Measurements from ENCODE around the gene MCM9.
A peak's percentile ranks its signal among the peaks of the same experiment; 100 is the strongest.

Gene MCM9

DNA sequence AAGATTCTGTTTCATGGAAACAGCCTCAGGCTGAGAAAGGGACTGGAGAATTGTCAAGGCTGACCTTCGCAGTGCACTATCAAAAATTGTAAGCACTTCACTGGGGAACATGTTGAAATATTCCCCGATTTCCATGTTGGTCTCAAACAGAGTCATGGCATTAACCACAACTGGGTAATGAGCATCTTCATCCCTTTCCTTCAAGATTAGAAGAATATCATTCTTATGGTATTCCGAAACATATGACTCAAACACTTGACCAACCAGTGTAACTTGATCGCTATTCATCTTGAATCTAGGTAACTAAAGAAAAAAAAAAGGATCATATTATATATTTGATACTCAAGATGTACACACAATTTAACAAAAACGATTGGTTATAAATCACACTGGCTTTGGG lies 3.5 kb downstream of the MCM9 start:
- no peak for DNase-seq

DNA sequence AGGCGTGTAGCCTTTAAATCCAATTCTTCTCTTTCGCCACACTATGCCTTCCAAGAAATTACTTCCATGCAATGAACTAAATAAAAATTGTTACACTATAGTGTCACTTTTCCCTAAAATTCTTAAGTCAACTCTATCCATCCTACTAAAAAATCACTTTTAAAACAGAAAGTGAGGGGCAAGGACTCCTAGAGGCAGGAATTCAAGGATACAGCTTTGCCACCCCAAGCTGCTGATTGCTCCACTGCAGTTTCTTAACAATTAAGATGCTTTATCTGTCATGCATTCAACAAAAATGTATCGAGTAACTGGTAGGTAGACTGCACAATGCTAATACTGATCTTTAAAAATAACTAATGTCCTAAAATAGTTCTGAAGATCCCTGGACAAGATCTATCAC lies 4.3 kb downstream of the MCM9 start:
- DNase-seq, result no peak

DNA sequence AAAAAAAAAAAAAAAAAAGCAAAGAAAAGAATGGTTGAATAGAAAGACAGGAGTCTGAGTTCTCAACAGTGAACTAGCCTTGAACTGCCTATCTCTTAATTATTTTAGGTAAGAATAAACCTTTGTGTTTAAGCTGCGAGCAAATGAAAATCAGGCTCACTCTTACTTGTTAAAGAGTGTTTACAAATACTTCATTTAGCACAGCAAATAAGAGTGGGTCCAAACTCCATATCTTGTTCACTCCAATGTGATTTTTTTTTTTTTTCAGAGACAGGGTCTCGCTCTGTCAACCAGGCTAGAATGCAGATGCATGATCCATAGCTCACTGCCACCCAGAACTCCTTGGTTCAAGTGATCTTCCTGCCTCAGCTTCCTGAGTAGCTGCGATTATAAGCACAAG lies 11.9 kb downstream of the MCM9 start:
- no peak for DNase-seq

DNA sequence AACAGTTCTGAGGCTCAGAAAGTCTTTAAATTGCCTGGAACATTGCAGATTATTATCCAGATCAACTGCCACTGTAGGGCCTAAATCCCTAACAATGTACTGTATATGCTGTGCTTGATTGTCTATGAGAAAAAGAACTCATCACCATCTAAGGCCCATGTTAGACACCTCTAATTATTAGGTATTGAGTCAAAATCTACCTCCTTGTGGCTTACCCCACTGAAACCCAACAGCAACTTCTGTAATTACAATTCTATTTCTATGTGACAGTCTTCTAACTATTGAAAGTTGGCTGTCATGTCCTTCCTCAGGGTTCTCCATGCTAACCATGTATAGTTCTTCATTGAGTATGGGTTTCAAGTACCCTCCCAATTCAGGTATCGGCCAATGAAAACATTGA lies 13.9 kb downstream of the MCM9 start:
- no peak for DNase-seq

DNA sequence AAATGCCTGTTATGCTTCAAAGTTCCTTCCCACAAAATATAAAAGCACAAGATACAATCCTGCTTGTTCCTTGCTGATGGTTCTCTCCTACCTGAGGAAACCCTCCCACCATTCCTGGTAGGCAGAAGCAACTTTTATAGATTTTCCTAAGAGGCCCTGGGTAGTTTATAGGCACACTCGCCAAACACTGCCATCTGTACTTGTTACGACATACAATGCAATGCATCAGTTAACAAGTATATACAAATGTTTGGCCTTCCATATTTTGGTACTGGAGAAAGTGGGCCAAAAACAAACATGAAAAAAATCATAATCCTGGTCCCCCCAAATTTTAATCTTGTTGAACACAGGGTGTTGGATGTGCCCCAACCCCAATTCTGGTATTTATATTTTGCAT lies 16.6 kb downstream of the MCM9 start:
- no peak for DNase-seq

DNA sequence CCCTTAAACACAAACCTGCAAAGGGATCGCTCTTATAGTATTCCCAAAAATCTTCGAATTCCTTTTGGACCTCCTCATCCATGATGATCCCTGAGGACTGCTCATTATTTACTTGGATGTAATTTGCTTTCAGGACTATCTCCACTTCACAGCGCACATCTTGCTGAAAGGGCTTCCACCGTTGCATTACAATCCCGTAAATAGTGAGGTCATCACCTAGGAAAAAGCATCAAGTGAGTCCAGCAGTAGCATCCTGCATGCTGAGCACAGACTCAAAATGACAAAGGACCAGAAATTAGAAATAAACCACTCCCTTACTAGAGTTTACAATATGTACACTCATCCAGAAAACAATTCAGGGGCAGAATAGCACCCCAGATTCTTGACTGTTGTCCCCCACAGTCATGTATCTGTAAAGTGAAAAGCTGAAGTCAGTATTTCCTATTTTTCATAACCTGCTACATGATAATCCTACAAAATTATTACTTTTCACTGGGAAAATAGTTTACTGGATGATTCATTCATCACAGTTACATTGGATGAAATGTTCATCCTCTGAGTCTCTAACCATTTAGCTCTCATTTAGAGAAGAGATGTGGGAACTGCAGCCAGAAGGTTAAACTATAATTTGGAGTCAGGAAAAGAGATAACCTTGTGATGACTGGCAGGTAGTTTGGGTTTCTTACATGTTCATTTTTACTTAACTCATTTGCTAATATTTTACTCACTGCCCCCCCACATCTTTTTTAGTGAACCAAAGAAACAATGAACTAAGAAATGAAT lies 17.2 kb downstream of the MCM9 start:
- DNase-seq, result no peak

DNA sequence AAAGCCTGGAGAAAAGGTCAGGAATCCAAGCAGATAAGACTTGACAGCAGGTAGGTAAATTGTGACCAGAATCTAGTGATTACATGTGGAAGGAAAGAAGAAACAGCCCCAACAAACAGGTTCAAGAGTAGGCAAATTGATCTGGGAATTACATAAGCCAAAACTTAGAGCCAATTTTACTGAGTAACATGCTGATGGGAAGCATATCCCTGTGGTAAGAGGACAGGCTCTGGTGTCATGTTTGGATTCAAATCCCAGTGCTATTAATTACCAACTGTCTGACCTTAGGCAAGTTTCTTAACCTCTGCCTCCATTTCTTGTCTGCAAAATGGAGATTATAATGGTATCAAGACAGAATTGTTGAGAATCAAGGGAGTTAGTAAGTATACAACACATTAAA lies 20.4 kb downstream of the MCM9 start:
- DNase-seq, result no peak

DNA sequence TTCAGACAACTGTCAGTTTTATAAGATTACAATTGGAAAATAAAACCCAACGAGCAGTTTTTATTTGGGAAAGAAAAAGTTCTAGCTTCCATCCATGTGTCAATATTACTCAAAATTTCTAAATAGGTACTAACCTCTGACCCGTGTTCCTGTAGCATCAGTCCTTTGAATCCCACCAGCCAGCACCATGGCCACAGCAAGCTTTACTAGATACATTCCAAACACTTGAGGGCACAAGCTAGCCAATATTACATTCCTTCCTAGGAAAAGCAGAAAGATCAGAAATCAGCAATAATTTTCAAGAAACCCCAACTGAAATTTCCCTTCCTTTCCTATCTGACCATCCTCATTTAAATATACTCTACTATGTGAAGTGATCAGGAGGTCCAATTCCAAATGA lies 21.8 kb downstream of the MCM9 start:
- DNase-seq, result no peak

DNA sequence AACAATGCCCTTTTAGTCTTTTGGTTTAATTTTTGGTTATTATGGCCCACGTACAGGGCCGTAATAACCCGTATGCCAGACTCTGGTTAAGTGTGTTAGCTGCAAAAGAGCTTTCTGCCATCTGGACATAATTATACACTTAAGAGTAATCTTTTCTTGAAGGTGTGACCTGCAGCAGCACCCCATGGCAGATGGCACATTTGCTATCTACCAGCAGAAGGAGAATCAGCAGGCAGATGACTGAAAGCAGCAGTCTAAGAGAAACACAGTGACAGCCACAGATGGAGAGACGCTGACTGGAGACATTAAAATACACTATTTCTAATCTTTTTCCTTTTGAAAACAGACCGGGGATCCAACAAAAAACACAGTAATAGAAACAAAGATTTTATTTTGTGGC lies 22.3 kb downstream of the MCM9 start:
- DNase-seq, result no peak

DNA sequence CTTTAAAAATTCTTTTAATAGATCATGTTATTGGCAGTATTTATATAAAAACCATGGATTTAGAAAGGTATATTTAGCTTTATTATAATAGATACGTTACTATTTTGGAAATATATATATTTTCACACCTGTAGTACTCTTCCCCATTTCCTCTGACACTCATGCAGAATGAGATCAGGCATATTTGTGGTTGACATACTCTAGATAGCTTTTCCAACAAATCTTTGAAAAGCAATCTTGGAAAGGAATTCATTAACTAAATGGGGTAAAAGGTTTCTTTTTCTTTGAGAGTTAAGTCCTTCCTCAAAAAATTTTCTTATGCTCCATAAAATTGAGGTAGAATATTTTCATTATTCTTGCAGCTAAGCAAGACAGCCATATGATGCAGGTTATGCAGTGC lies 26.5 kb downstream of the MCM9 start:
- DNase-seq, result no peak

DNA sequence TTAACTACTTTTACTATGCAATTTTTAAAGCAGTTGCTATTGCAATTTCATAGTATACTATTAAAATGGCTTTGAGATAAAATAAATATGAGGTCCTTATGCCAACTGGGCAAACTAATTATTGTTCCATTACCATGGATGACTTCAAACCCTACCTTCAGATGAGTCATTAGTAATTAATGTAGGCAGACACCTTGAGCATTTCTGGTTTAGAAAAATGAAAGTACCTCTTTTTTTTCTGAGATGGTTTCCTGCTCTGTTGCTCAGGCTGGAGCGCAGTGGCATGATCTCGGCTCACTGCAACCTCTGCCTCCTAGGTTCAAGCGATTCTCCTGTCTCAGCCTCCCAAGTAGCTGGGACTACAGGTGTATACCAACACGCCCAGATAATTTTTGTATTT lies 29.1 kb downstream of the MCM9 start:
- DNase-seq, result no peak

DNA sequence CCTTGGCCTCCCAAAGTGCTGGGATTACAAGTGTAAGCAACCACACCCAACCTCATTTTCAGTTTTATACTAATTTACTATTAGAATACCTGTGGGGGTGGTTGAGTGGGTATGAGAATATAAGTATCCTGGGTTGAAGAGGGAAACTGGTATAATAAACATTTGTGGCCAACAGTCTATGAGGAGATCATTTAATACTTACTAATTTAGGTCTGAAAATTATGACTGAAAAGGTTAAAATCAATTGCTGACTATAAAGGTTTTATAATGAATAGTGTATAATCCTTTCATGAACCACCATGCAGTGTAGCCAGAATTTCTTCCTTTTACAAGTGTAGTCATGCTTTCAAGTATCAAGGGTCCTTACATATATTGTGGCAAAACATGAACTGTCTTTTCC lies 29.9 kb downstream of the MCM9 start:
- no peak for DNase-seq

DNA sequence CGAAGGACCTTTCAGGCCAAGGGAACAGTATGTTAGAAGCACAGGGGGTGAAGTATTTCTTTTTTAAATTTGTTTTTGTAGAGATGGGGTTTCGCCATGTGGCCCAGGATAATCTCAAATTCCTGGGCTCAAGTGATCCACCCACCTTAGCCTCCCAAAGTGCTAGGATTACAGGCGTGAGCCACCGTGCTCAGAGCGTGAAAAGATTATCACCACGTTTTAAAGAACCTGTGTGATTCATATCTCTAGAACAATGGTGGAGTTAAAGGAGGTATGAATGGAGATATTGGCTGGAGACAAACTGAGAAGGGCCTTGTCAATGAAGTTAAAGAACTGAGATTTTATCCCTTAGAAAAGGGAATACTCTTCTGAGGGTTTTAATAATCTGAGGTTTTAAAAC lies 31.3 kb downstream of the MCM9 start:
- DNase-seq, result no peak

DNA sequence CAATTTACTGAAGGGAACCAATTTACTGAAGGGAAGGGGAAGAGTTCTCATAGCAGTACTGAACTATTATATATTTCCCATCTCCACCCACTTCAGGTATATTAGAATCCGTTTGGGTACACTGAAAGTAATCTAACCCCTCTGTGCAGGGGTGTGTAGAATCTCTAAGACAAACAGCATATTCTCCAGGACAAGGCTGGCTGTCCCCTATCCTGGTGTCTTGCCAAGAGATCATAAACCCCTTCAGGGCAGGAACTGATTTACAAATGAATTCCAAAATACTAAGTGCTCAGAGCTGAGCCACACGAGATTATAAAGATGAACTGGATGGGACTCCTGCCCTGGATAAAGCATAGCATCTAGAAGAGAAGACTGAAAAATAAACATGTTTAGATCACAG lies 31.8 kb downstream of the MCM9 start:
- DNase-seq, result no peak

DNA sequence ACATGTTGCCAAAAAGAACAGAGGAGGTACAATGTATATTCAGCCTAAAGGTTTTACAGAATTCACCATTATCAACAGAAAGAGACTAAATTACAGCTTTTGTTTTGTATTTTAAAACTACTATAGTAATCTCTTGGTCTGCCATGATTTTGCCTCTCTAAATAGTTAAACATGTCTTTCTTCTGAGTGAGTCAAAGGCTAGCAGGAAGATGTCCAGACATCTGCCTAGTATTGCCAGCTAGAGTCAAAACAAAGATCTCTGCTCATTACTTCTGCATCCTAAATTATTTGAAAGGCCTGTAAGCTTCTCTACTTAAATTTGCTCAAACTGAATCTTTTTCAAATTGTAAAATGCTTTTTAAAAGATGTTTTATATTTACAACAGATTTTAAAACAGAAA lies 32.2 kb downstream of the MCM9 start:
- DNase-seq, result no peak

DNA sequence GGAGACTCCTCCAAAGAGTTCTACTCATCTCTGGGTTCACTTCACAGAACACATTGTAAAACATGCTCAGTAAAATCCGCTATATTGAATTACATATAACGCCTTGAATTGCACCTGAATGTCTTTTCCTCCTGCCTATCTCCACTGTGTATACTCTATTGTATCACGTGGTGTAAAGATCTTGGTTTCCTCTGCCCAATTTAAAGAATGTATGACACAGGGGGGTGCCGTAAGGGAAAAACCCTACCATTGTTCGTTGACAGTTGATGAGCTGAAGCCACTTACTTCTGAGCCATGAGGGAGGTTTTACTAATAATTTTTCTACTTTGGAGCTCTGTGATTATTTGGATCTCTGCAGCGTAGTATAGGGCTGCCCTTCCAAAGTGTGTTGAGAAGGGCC lies 35.0 kb downstream of the MCM9 start:
- DNase-seq, result no peak

DNA sequence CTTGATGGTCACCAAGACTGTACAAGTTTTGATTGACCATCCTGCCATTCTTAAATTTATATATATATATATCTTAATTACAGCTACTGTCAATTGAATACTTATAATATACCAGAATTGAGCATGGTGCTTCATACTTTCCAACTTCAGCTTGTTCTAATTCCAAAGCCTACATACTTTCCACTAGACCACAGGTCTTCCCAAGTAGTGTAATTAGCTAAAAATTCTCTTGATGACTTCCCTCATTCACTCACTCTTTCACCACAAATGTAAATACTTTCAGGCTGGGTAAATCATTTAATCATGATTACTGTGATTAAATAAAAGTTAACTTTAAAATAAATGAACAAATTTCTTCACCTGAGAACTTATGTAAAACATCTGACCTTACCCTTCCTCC lies 37.6 kb downstream of the MCM9 start:
- no peak for DNase-seq

DNA sequence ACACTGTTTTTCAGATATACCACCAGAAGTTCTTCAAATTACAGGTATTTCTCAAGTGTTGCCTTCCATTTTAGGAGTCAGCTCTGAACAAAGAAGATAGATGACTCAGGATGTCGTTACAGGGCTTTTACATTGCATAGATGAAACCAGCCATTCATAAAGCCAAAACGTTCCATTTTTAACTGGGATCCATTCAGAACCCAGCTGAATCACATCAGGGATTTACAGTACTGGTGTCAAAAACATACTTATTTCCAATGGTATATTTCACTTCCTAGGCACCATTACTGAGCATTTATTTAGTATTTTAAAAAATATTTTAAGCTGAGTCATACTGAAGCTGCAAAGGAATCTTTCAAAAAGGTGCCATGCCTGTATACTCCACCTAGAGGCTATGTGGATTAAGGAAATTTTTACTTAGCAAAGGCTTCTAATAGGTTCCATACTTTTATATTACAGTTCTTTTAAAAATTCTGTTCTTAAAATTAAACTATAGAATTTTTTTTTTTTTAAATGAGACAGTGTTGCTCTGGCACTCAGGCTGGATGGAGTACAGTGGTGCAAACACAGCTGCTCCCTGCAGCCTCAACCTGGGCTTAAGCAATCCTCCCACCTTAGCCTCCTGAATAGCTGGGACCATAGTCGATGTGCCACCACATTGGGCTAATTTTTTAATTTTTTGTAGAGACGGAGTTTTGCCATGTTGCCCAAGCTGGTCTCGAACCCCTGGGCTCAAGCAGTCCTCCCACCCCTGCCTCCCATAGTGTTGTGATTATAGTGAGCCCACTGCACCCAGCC lies 38.4 kb downstream of the MCM9 start:
- no peak for DNase-seq

DNA sequence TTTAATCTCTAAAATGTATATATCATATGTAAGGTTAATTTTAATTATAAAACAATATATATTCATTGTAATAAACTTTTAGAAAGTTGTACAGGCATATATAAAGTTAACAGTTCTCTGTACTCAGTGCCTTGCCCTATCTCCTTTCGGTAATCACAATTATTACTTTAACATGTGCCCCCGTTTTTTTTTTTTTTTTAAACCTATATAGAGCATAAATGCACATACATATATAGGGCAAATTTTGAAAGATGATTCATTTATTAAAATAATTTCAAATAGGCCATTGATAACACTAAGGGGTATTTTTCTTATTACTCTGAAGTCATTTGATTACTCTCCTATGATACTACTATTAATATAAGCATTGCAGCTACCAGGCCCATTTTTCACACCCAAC lies 39.1 kb downstream of the MCM9 start:
- DNase-seq, result no peak

DNA sequence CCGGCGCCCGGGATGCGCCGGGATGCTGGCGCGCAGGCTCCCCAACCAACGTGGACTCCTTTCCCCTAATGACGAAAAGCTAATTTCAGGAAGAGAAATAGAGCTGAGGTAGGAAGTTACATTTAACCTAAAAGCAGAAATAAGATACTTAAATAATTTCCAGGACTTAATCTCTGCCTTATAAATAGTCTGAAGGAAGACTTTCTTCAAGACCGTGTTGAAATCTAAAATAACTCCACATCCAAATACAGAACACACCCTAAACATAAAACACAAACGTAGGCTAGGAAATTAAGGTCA lies 39.7 kb downstream of the MCM9 start:
- DNase-seq, result no peak

DNA sequence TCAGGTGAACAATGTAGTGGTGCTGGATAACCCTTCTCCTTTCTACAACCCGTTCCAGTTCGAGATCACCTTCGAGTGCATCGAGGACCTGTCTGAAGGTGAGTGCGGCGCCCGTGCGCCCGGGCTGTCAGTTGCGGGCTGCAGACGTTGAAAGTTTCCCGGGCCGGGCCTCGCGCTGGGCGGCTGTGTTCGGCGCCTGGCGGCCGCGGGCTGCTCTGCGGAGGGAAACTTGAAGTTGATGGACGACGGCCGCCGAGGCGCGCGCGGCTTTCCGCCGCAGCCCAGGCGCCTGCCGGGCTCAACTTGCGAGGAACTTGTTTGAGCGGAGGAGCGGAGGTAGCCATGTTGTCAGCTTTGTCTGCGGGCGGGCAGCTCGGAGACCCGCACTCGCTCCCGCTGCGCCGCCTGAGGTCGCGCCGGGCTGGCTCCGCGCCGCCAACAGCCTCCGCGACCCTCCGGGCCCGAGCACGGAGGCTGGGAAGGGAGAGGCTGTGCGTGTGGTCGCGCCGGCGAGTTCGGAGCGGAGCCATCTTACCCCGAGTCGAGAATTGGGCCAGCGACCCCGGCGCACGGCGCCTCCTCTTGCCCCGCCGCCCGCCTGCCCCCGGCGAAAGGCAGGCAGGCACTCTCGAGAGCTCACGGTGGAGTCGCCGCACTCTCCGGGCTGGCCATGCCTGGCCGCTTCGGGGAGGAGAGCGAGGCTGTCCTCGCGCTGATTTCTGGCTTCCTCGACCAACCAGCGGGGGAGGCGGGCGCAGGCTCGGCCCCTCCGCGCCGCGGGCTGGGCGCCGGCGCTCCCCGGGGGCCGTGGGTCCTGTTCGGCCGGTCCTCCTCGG lies 40.3 kb downstream of the MCM9 start:
- DNase-seq, result peak; percentile 69

DNA sequence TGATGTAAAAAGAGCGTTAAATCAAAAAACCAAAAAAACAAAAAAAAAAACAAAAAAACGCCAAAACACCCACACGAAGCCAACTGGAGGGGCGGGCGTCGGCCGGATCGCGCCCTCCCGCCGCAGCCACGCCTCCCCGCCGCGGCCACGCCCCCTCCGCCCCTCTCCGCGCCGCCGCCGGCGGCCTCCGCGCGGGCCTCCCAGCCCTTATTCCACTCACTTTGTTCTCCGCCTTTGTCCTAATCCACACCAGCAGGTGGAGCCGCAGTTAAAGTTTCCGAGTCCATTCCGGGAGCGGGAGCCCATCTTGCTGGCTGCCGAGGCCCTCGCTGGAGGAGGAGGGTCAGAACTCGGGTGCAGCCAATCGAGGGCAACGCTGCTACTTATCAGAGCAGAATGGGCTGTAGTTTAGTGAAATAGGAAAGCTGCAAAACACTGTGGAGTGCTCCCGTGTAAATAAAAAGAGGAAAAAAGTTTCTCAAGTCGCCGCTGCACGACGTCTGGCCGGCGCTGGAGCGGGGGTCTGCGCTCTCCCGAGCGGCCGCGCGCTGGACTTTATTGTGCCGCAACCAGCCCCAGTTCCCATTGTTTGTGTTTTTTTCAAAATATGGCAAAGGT lies 41.0 kb downstream of the MCM9 start, which contains the start of gene ASF1A:
ASF1A (plus strand) TSS at position 346 of the 618 bp plus-strand sequence; CDS start at position 608, 262 bp downstream.
- DNase-seq, result peak; percentile 95

DNA sequence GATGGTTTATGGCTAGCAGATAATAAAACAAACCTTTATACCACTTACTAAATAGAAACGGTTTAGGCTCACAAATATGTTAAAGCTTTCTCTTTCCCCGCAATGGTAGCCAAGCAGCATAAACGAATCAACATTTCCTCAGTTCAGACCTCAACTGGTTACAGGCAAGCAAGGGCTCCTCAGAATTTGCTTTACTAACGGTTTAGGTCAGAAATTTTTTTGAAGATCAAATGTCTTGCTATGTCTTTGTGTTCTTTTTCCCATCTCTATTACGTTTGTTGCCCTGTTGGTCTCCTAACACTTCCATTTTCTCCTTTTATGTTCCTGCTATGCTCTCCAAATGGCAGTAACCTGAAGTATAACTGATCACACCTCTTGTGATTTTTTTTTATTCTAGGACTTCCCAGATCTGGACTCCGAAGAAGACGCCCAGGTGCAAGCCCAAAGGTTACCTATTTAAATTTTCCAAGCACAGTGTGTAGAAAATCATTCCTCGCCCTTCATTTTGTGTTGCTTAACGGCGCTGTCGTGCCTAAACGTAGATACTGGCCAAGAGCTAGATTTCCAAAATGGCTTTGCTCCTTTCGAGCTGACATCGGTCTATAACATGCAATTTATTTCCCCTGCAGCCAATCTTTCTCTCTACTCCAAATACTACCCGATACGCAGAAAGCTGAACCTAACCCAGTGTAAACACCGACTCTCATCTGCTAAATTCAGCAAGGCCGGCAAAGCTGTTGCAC lies 41.7 kb downstream of the MCM9 start:
- DNase-seq, result peak; percentile 53

Data from activated naive CD4-positive, alpha-beta T cell treated with Interleukin-2 at 50 U/mL for 16 hours (primary cell).